ENCODE data around the gene TPCN1. TPM values are rescaled to one million over a fixed set of nuclear protein-coding genes. Genes with fewer than 3 reads are reported as not detected.

The TPCN1 gene
- total RNA-seq, 1 experiment from 2014 or later = 29.7 TPM

- ATAC-seq = no peak
- Histone ChIP-seq H3K79me2 (ENCODE audit: insufficient read depth, low read length) (no peaks in the 10 kb centered on the region), H3K27me3 (ENCODE audit: insufficient read depth, low read length) (no peaks in the 10 kb centered on the region), H2AFZ (ENCODE audit: low read depth, low read length, poor library complexity, severe bottlenecking) (no peak overlapping the region), H3K4me2 (ENCODE audit: low read length) (no peak overlapping the region), H3K9ac (ENCODE audit: low read length) (no peak overlapping the region), H3K36me3 (ENCODE audit: control insufficient read depth in 1 of 2, insufficient read depth in 2 of 2, low read length in 2 of 2) (no peaks in the 10 kb centered on the region), H3K27ac (ENCODE audit: low read depth, low read length) (no peak overlapping the region), H4K20me1 (ENCODE audit: insufficient read depth) (no peaks in the 10 kb centered on the region), H3K9me3 (ENCODE audit: control insufficient read depth in 1 of 2, insufficient read depth in 1 of 2, low read depth in 1 of 2, low read length in 2 of 2) (no peaks in the 10 kb centered on the region), H3K4me1 (ENCODE audit: control insufficient read depth in 1 of 2, insufficient read depth in 2 of 2, low read length in 2 of 2) (peaks cover 18 to 24% of the 10 kb centered on the region in 2 experiments), H3K9me2 (ENCODE audit: insufficient read depth) (no peaks in the 10 kb centered on the region), H3K4me3 (replicated peaks in 1 of 2; ENCODE audit: low read depth in 1 of 2, low read length in 2 of 2) (no peak overlapping the region)
- ChIA-PET RAD21 (ENCODE audit: low non-redundant PET in 1 of 2, low total read pairs in 2 of 2, uncharacterized antibody in 2 of 2, unreplicated experiment in 2 of 2) (no interaction called here), CTCF (no interaction called here), POLR2A (no interaction called here)
- no peak for TF ChIP-seq YY1 (IDR thresholded peaks at IDR 0.05; ENCODE audit: extremely low read depth, insufficient replicate concordance, low read depth, low read length)
- TF ChIP-seq POLR2A (IDR thresholded peaks at IDR 0.05; ENCODE audit: borderline replicate concordance, extremely low read depth, insufficient read depth, insufficient read length) = no peak
- no peak for TF ChIP-seq EGR1 (IDR thresholded peaks at IDR 0.05; ENCODE audit: low read depth)
- TF ChIP-seq FOSL1 (IDR thresholded peaks at IDR 0.05; ENCODE audit: low read depth) = no peak
- TF ChIP-seq EZH2 (IDR thresholded peaks at IDR 0.05) = no peak
- TF ChIP-seq SP1 (IDR thresholded peaks at IDR 0.05; ENCODE audit: low read depth) = no peak
- no peak for TF ChIP-seq REST (IDR thresholded peaks at IDR 0.05; ENCODE audit: low read depth)
- TF ChIP-seq SRF (IDR thresholded peaks at IDR 0.05; ENCODE audit: low read depth) = no peak
- no peak for TF ChIP-seq RAD21 (IDR thresholded peaks at IDR 0.05; ENCODE audit: low read depth)
- no peak for TF ChIP-seq EZH2phosphoT487 (IDR thresholded peaks at IDR 0.05; ENCODE audit: borderline replicate concordance)
- no peak for TF ChIP-seq ELF1 (IDR thresholded peaks at IDR 0.05; ENCODE audit: borderline replicate concordance, low read depth)
- TF ChIP-seq CEBPB (IDR thresholded peaks at IDR 0.05; ENCODE audit: low read depth) = no peak
- TF ChIP-seq JUND (IDR thresholded peaks at IDR 0.05) = no peak
- TF ChIP-seq POLR2AphosphoS5 (IDR thresholded peaks at IDR 0.05; ENCODE audit: low read depth, low read length) = no peak
- no peak for TF ChIP-seq CTCF (IDR thresholded peaks at IDR 0.05 in 2 of 3, conservative IDR thresholded peaks at IDR 0.05 in 1 of 3; ENCODE audit: borderline replicate concordance in 1 of 3, insufficient read depth in 1 of 3, low read depth in 2 of 3, low read length in 2 of 3)
- TF ChIP-seq CBX3 (IDR thresholded peaks at IDR 0.05; ENCODE audit: low read depth) = no peak
- TF ChIP-seq ZNF274 (IDR thresholded peaks at IDR 0.05; ENCODE audit: low read depth, low read length) = no peak
- no peak for TF ChIP-seq ZBTB33 (IDR thresholded peaks at IDR 0.05; ENCODE audit: extremely low read depth, insufficient replicate concordance, low read length)
- intact Hi-C loops (cut with micrococcal nuclease) = no loop called here
- no TSS peak for BruUV-seq (replicated peaks)
- DNase-seq (ENCODE audit: low read depth, low spot score) = no peak
These were observed 13.6 kb upstream of the TPCN1 start for GRCh38 chr12:113207613-113208040.

Data from HCT116 (cell line).